GM18505 (cell line): ENCODE results near the gene RAB27B.
"Not testable (repeated sequence)": the region's sequence is repeated elsewhere in the genome, so short reads cannot be mapped to it uniquely, and the experiment has no call there.

Experiments used
- ATAC-seq: cut with Tn5 transposase; IDR thresholded peaks from one replicate; pipeline ENCODE4 v1.9.1; 2021; ENCODE audit not compliant: unreplicated experiment
- POLR2A ChIP-seq: IDR thresholded peaks from 4 replicates; pipeline ENCODE4 v1.6.1; 2011; ENCODE audit warnings: borderline replicate concordance; ENCODE audit not compliant: insufficient read depth, insufficient read length; ENCODE audit errors: extremely low read depth

The RAB27B gene

DNA sequence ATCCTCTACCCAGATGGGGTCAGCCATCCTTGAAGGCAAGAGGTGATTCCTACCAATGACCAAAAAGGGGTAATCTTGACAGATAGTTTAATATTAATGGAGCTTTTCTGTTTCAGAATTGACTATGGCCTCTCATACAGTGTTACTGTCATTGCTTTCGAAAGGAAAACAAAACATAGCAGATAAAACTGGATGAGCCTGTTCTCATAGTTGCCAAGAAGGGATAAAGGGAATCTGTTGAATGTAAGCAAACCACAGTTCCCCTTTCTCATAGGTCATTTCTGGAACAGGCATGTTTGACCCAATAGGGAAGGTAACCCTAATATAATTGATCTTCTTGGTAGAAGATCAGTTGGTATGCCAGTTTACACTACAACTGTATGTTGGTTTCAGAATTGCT lies 1.6 kb downstream of the RAB27B start:
- no peak for TF ChIP-seq POLR2A

DNA sequence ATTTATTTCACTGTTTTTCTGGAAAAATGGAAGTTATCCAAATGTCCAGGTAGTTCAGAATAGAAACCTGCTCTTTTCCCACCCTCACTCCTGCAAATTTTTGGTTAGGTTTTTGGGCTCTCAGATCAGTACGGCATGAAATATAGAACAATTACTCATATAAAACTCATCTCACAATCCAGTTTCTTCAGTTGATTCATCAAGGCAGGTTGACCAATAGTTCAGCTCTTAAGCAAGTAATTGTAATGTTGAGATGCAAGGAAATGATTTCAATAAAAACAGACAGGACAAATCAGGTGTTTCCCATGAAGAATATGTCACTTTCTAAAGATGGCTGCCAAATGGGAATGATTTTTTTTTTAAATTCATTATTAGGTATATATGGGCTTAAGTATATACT lies 2.0 kb downstream of the RAB27B start:
- no peak for TF ChIP-seq POLR2A
- no peak for ATAC-seq

More for the DNA sequence above, 1.6 kb downstream of the RAB27B start:
- ATAC-seq: no peak

DNA sequence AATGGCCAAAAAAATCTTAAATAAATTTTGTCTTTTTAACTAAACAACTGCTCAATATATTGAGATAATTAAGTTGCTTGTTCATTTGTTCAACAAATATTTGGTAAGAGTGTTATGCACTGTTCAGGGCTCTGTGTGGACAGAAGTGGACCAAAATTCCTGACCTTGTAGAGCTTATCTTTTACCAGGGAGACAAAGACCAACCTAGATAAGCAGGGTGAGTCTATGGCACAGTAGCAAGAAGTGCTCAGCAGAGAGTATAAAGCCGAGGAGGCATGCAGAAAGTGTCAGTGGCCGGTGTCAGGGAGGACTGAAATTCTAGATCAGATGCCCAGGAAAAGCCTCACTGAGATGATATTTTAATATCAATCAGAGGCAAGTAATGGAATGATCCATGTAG lies 2.6 kb downstream of the RAB27B start:
- TF ChIP-seq POLR2A: no peak
- ATAC-seq: no peak

DNA sequence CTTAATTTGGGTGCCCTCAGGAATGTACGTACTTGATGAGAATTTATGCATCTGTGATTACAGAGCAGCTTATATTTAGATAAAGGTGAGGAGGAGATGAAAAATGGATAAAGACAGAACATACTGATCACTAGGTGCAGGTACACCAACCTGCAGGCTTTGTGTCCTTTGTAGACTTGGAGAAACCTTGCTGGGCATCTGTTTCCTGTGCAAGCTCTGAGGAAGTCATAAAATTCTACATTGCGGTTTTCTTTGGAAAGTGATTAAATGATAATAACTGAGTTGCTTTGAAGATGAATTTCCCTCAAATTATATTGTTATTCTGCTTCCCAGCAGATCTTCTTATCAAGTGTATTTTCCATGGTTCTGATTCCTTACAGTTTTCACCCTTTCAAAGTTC lies 7.7 kb downstream of the RAB27B start:
- no peak for TF ChIP-seq POLR2A
- no peak for ATAC-seq

DNA sequence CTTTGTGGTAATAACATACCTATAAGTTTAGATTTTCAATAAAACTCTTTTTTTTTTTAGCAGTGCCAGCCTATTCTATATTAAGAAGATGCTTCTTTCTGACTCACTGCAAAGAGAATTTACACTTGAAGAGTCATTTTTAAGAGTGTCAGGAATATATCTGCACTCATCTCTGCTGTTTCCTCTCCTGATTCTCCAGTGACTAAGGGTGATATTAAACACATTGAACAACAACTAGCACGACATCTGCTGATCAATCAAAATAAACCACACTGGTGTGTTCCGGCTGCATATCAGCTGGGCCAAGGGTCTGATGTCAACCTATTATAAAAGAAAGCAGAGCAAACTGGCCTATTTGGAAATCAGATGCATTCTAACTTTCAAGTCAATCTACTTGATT lies 15.0 kb downstream of the RAB27B start:
- ATAC-seq: no peak
- no peak for TF ChIP-seq POLR2A

DNA sequence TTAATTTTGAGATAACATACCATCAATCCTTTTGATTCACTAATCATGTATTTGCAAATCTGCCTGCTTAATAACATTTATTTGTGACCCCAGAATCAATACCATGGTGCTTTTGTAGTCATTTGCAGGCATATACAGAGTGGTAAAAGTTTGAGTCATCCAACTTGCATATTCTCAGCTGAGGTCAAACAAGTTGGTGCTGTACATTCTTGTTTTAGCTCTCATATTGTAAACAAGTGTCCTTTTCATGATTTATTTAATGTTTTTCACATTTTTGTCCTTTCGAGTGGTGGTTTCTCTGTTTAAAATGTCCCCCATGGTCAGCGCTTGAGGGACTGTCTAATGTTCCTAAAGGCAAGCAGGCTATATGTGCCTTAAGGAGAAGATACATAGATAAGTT lies 17.5 kb downstream of the RAB27B start:
- ATAC-seq: no peak
- TF ChIP-seq POLR2A: no peak

DNA sequence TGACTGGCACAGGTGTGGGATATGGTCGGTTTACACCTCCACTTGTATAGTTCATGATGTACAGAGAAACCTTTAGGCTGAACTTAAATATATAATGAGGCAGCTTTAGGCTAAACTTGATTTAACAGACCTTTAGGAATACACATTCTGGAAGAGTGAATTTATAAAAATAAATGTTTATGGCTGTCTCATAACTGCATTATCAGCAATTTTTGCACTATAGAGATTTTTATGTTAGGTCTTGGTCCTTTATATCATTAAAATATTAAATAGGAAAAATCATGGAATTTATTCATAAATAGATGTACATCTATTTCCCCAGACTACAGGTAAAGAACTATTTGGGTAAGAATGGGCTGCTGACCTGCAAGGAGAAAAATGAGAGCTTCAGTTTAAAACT lies 19.8 kb downstream of the RAB27B start:
- TF ChIP-seq POLR2A: no peak
- no peak for ATAC-seq

DNA sequence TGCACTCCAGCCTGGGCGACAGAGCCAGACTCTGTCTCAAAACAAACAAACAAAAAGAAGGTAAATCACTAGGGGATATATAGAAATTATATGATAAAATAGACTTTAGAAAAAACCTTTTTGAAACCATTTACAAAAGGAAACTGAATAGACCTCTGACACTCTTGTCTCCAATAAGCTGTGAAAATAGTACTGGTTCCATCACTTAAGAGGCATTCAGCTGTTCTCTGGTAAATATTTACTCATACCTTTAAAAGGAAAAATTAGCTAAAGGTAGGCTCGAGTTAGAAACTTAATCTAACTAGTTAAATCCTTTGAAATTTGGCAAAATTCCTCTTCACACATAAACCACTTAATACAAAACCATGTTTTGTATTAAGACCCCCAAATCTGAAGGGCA lies 21.4 kb downstream of the RAB27B start:
- TF ChIP-seq POLR2A: no peak
- no peak for ATAC-seq

GRCh38 chr18:54850598-54850997 lies 22.3 kb downstream of the RAB27B start:
- TF ChIP-seq POLR2A: no peak
- ATAC-seq: no peak

DNA sequence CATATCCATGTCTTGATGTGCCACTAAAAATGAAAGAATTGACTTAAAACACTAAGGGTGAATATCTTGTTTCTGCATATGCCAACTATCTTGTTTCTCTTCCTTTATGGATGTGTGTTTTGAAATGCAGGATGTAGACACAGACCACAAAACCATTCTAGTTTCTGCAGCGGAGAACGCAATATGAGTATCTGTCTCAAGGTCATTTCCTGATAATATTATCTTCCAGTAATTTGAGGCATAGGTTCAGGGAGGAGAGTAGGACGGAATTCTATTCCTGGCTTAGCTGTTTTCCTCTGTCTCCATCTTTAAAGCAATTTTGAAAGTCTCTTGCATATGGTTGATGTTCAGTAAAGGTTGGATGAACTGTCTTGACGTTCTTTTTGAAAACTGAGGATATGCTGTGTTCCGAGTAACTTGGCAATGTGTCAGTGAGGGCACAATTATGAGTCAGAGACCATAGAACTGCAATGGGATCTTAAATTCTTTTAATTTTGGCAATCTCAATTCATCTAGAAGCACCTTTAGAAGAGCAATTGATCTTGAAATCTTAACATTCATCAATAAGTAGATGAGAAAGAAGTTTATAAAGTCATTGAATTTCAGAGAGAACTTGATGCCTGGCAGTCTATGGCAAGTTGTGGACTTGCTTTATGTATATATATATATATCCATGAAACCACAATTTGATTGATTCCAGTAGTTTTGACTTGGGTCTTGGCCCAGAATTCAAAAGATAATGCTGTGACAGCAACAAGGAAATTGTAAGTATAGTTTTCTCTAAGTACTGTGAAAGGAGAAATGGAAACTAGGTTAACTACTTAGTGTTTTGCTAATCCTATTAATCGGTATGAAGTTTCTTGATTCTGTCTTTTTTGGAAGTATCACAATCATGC lies 24.8 kb downstream of the RAB27B start:
- no peak for TF ChIP-seq POLR2A
- no peak for ATAC-seq

- not testable (repeated sequence) for ATAC-seq
Measured at GRCh38 chr18:54855050-54855449, 26.8 kb downstream of the RAB27B start.

DNA sequence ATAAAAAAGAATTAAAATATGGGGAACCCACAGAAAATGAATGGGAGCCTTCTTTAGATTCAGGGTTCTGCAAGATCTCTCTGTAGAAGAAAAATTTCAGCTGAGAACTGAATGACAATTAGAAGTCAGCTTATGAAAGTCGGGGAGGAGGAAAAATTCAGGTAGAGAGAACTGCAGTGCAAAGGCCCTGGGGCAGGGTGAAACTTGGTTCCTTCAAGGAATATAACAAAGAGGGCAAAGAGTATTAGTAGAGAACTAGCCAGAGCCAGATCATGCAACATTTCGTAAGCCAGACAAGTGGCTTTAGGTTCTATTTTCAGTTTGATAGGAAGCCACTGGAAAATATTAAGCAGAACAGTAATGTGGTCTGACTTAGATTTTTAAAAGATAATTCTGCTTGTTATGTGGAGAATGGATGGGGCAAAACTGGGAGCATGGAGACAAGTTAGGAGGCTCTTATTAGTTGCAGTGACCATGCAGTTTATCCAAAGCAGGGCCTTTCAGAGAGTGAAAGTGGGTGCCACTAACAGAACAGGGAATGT lies 27.9 kb downstream of the RAB27B start:
- no peak for TF ChIP-seq POLR2A
- ATAC-seq: no peak

DNA sequence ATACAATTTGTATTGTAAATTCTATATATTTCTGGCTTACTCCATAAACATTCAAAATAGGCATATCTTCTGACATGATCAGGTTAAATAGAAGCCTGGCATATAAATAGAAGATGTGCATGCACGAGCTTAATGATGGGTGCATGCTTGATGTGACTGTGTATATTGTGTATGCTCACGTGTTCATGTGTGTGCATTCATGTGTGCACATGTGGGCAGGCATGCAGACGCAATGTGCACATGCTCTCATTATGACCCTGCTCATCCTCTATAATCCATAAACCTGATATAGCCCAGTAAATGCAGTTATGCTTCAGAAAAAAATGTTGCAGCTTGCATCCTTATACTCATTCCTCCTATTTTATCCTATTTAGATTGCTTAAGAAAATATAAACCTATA lies 29.2 kb downstream of the RAB27B start:
- TF ChIP-seq POLR2A: no peak
- no peak for ATAC-seq

GRCh38 chr18:54859667-54860421 lies 31.6 kb downstream of the RAB27B start:
- TF ChIP-seq POLR2A: no peak
- ATAC-seq: no peak
